GM18498 (cell line): ENCODE measurements around the gene ACOT7.
A peak's percentile ranks its signal among the peaks of the same experiment; 100 is the strongest.
"Not testable (repeated sequence)": the region's sequence is repeated elsewhere in the genome, so short reads cannot be mapped to it uniquely, and the experiment has no call there.

Experiments
- ATAC-seq: cut with Tn5 transposase; IDR thresholded peaks from one replicate; pipeline ENCODE4 v1.9.1; 2021; ENCODE audit warnings: mild to moderate bottlenecking, moderate library complexity; ENCODE audit not compliant: unreplicated experiment

Gene ACOT7

DNA sequence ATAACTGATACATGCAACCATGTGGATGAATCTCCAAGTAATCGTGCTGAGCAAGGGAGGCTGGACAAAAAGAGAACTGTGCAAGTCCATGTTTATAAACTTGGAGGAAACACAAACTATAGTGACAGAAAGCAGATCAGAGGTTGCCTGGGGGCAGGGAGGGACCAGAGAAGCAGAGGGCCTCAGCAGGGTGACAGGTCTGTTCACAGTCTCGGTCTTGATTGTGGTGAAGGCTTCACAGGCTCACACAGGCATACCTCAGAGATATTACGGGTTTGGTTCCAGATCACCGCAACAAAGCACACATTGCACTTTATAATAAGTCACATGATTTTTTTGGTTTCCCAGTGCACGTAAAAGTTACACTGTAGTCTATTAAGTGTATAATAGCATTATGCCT is 28.5 kb downstream of the ACOT7 start:
- no peak for ATAC-seq

- not testable (repeated sequence) for ATAC-seq
Observed at GRCh38 chr1:6363085-6363884, 30.3 kb downstream of the ACOT7 start.

DNA sequence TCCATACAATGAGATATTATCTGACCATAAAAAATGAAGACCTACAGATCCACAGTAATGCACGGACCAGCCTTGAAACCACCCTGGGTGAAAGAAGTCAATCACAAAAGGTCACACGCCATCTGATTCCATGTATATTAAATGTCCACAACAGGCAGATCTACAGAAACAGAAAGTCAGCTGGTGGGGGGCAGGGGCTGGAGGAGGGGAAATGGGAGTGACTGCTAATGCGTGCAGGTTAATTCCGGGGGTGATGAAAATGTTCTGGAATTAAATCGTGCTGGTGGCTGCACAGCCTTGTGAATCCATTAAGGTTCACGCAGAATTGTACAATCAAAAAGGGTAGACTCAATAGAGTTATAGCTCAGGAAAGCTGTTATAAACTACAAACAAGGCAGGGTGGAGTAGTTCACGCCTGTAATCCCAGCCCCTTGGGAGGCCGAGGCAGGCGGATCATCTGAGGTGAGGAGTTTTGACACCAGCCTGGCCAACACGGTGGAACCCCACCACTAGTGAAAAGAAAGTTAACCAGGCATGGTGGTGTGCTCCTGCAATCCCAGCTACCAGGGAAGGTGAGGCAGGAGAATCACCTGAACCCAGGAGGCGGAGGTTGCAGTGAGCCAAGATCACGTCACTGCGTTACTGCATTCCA is 32.3 kb downstream of the ACOT7 start:
- ATAC-seq, result no peak

GRCh38 chr1:6360517-6361070 is 33.0 kb downstream of the ACOT7 start:
- ATAC-seq, result no peak

DNA sequence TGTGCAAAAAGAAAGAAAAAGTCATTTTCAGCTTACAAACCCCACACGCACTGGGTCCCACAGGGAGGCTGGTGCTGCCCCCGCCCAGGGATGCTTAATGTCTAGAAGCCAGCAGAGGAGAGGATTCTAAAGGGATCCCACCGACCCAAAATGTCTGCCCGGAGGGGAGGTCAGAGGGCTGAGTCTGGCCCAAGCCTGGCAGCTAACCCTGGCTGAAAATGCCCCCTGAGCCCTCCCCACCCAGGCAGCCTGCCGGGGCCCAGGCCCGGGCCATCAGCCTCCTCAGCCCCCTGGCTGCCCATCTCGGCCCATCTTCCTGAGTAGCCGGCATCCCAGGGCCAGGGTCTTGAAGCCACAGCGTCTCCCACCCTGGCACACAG is 33.5 kb downstream of the ACOT7 start:
- peak; percentile 26 for ATAC-seq

GRCh38 chr1:6359216-6360116 is 34.1 kb downstream of the ACOT7 start:
- ATAC-seq, result peak; percentile 91

- ATAC-seq, result peak; percentile 35
Observed at GRCh38 chr1:6358757-6359201, 34.8 kb downstream of the ACOT7 start.

DNA sequence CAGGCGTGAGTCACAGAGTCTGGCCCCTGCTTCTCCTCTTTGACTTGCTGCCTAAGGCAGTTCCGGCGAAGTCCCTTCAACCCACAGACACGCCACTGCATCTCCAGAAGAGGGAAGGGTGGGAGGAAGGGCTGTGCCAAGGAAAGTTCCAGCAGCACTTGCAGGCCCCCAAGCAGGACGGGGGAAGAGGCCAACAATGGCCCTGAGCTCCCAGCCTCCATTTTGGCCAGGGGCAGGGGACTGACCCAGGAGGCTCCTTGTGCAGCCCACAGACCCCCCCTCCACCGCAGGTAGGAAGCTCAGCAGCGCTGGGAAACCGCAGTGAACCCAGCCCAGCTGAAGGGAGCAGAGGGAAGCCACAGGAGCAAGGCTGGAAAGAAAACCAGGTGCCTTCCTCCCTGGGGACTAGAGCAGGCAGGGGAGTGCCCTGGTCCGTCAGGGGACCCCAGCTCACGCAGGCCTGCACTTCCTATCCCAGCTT is 35.4 kb downstream of the ACOT7 start:
- ATAC-seq, result no peak

- ATAC-seq, result no peak
Observed at GRCh38 chr1:6357243-6357936, 36.2 kb downstream of the ACOT7 start.

DNA sequence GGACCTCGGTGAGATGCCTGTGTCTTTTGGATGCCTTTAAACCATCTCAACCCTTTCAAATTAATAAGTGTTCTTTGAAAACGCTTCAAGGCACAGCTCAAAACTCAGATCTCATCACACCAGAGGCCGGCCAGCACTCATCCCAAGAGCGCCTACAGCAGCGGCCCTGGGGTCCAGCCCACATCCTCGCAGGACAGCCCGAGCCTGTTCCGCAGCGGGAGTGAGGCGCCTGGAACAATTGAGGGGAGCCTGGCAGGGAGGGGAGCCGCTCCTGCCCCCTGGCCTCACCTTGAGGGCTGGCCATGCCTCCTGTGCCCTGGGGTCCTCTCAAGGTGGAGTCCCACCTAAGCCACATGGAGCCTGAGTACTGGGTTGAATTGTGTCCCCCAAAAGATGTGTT is 37.9 kb downstream of the ACOT7 start:
- no peak for ATAC-seq

GRCh38 chr1:6354659-6355317 is 38.8 kb downstream of the ACOT7 start:
- no peak for ATAC-seq

DNA sequence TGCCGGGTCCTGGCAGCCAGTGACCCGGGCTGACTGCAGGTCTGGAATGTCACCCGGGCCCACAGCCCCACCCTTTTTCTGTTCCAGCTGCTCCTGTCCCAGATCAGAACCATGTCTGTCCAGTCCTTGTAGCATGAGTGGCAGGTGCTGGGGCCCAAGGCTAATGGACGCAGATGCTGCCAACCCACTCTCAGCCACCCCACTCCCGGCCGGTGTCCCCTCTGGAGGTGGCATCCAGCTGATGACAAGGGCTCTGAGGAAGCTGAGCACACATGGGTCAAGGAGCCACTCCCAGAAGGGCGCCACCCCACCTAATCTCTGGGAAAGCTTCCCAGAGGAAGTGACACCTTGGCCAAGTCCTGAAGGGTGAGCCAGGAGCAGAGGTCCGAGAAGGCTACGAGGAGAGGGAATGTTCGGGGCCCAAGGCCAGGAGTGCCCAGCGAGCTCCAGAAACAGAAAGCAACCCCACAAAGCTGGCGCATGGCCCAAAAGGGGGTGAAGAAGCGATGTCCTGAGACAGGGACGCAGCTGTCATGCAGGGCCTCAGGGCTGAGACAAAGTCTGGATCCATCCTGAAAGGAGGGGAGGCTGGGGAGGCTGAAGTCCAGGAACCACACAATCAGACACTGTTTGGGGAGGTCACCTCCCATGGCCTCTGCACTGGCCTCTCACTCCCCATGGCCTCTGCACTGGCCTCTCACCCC is 39.5 kb downstream of the ACOT7 start:
- ATAC-seq, result no peak

DNA sequence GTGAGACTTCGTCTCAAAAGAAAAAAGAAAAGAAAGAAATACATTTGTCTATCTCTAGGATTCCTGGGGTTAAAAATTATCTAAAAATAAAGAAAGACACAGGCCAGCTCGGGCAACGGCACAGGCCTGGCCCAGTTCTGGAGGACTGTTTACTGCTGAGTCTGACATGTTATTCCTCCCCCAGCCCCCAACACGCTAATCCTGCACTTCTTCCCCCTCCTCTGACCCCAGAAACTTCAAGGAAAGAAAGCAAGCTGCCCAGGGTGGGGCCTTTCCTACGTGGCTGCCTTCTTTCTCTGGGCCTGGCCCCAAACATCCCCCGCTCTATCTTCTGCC is 40.0 kb downstream of the ACOT7 start:
- ATAC-seq, result no peak

- ATAC-seq, result no peak
Observed at GRCh38 chr1:6352138-6352563, 41.4 kb downstream of the ACOT7 start.

DNA sequence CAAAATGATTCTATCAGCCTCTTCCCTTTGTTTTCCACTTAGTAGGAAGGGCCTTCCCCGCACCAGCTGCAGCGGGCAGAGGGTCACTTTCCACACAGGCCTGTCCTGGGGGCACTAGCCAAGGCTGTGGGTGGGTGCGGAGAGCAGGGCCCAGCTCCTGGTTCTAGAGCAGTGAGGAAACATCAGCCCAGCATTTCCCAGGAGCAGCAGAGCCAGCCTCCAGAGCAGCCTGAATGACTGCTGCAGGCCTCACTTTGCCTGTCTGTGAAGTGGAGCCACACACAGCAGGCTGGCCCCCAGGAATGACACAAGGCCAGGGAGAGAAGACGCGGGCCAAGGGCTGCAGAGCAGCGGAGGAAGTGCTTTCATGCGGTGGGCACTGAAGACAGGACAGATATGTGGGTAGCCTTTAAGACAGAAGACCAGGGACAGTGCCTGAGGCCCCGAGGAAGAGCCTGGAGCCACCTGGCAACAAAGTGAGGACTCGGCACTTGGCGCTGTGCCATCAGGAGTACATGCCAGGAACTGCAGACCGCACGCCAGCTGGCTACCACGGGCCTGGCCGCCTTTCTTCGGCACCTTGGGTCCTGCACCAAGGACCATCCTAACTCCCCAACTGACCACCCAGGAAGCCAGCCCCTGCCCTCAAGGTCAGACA is 42.0 kb downstream of the ACOT7 start:
- no peak for ATAC-seq

GRCh38 chr1:6350416-6351088 is 43.0 kb downstream of the ACOT7 start:
- ATAC-seq, result no peak

DNA sequence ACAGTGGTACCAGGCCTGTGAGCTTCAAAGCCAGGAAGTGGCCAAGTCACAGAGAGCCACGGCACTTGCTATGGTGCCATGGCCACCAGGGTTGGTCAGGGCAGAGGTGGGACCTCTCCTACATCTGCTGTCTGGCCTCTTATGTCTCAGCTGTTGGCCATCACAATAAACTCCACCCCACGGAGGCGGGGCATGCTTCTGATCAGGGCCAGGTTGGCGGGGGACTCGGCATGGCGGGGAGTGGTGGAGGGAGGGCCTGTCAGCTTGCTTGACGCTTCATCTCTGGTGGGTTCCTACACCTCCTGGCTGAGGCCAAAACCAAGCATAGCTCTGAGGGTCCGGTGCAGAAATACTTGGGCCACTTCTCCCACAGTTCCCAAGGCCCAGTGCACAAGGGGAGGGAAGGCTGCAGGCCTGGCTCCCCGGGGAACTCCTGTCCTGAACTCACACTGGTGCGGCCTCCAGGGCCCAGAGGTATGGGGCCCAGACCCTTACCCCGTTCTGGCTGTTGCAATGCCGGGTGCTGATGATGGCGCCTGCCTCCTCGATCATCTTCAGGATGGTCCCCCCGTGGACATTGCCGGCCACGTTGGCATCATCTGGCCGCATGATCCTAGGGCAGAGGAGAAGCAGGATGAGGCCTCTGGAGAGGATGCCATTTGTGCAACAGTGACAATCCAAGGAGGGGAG is 44.2 kb downstream of the ACOT7 start:
- ATAC-seq, result no peak
